Loucy (cell line): ENCODE results near the gene RNF182.

ENCODE experiments used
- CTCF ChIP-seq: fragments of 200-600 bp; sonication (generic); conservative IDR thresholded peaks from 2 replicates; pipeline ENCODE4 v1.5.1; 2014; ENCODE audit warnings: mild to moderate bottlenecking, antibody characterized with exemption, low read length
- EZH2phosphoT487 ChIP-seq: fragments of 200-600 bp; IDR thresholded peaks from 2 replicates; pipeline ENCODE4 v1.6.1; 2018; ENCODE audit warnings: antibody characterized with exemption, mild to moderate bottlenecking, moderate library complexity, borderline replicate concordance

GRCh38 chr6:14016432-14016831 lies 91.7 kb downstream of the RNF182 start:
- TF ChIP-seq CTCF = no peak
- TF ChIP-seq EZH2phosphoT487 = no peak
